HT1080 (cell line): ENCODE results near the gene ABHD14A. TPM values are rescaled to one million over a fixed set of nuclear protein-coding genes. Genes with fewer than 3 reads are reported as not detected.

ENCODE experiments used
- DNase-seq: peaks from one replicate; pipeline ENCODE4 v3.0.0-alpha.2; 2015; ENCODE audit warnings: low read depth
- small RNA-seq: library from RNA; depleted of rRNA; stranded (forward); fragments of <200 nt; gene quantifications from one replicate; pipeline ENCODE3, GENCODE V24; 2014
- total RNA-seq: library from RNA; depleted of rRNA; stranded (reverse); fragments of >200 nt; shearing (Covaris generic); gene quantifications from 2 replicates; pipeline ENCODE4 v1.2.3, GENCODE V29; 2014; rRNA removed

Gene ABHD14A
- total RNA-seq, 1 experiment from 2014 or later = 25.1 TPM

- no peak for DNase-seq
Measured at GRCh38 chr3:52017586-52017985, 42.7 kb downstream of the ABHD14A start.

- DNase-seq = no peak
Measured at GRCh38 chr3:52018319-52019000, 43.6 kb downstream of the ABHD14A start.

- DNase-seq = no peak
Measured at GRCh38 chr3:52019352-52020080, 44.7 kb downstream of the ABHD14A start.

GRCh38 chr3:52020796-52021195 is 45.9 kb downstream of the ABHD14A start:
- no peak for DNase-seq

GRCh38 chr3:52021489-52022268 is 46.8 kb downstream of the ABHD14A start:
- DNase-seq = no peak

GRCh38 chr3:52022323-52023100 is 47.6 kb downstream of the ABHD14A start:
- DNase-seq = no peak

- no peak for DNase-seq
Measured at GRCh38 chr3:52023101-52023770, 48.4 kb downstream of the ABHD14A start.

GRCh38 chr3:52023860-52024764 is 49.2 kb downstream of the ABHD14A start:
- no peak for DNase-seq

GRCh38 chr3:52024765-52025452 is 50.0 kb downstream of the ABHD14A start:
- no peak for DNase-seq

- no peak for DNase-seq
Measured at GRCh38 chr3:52025453-52025852, 50.6 kb downstream of the ABHD14A start.

GRCh38 chr3:52026041-52026440 is 51.2 kb downstream of the ABHD14A start:
- DNase-seq = no peak

GRCh38 chr3:52028572-52028971 is 53.7 kb downstream of the ABHD14A start:
- DNase-seq = no peak

GRCh38 chr3:52029053-52029452 is 54.2 kb downstream of the ABHD14A start:
- DNase-seq = no peak

GRCh38 chr3:52029535-52029934 is 54.7 kb downstream of the ABHD14A start:
- no peak for DNase-seq

Small RNA genes within 50 kb of the gene (small RNA-seq; reads per million reads assigned to genes)
- not detected for gene AC115284.1

Other genes starting within 250 kb of the ABHD14A start
- gene IQCF6, start 195.8 kb upstream of the ABHD14A start, total RNA-seq = not detected in 2 replicates
- gene IQCF2, start 113.4 kb upstream of the ABHD14A start, total RNA-seq = not detected in 2 replicates
- gene IQCF5, start 99.5 kb upstream of the ABHD14A start, total RNA-seq = not detected in 2 replicates
- 0.50 and 0.57 TPM in 2 replicates for gene IQCF1, start 71.7 kb upstream of the ABHD14A start, total RNA-seq
- gene RRP9, start 33.2 kb upstream of the ABHD14A start, total RNA-seq = 78.3 and 87.2 TPM in 2 replicates
- gene PARP3, start 32.7 kb upstream of the ABHD14A start, total RNA-seq = 22.5 and 31.4 TPM in 2 replicates
- gene GPR62, start 19.7 kb upstream of the ABHD14A start, total RNA-seq = 0.08 and 0.23 TPM in 2 replicates
- 85.6 and 95.9 TPM in 2 replicates for gene PCBP4, start 7.6 kb upstream of the ABHD14A start, total RNA-seq
- gene ABHD14B, start 1.0 kb upstream of the ABHD14A start, total RNA-seq = 75.0 and 94.0 TPM in 2 replicates
- 105 and 171 TPM in 2 replicates for gene ACY1, start 8.5 kb downstream of the ABHD14A start, total RNA-seq
- 1,388 and 1,455 TPM in 2 replicates for gene RPL29, start 20.8 kb downstream of the ABHD14A start, total RNA-seq
- 31.9 and 39.9 TPM in 2 replicates for gene DUSP7, start 81.5 kb downstream of the ABHD14A start, total RNA-seq
- gene POC1A, start 179.4 kb downstream of the ABHD14A start, total RNA-seq = 26.0 and 31.3 TPM in 2 replicates
- 57.6 and 71.5 TPM in 2 replicates for gene ALAS1, start 223.1 kb downstream of the ABHD14A start, total RNA-seq